Activated CD4-positive, alpha-beta T cell treated with anti-CD3 and anti-CD28 coated beads for 36 hours (primary cell): Measurements from ENCODE around the gene B4GALT7. TPM values are rescaled to one million over a fixed set of nuclear protein-coding genes. Genes with fewer than 3 reads are reported as not detected.
"Not testable (repeated sequence)": the region's sequence is repeated elsewhere in the genome, so short reads cannot be mapped to it uniquely, and the experiment has no call there.

Experiments used
- ATAC-seq: fragments of 200-7000 bp; cut with Tn5 transposase; one replicate; pipeline ENCODE4 v1.10.0; 2021; ENCODE audit warnings: mild to moderate bottlenecking, moderate library complexity
- CTCF ChIA-PET: fragments of 350-600 bp; sonication (Branson Sonifier 250); formaldehyde crosslinking; loops from one replicate; lab custom pipeline; 2021; ENCODE audit warnings: antibody characterized with exemption; lab: Charles Lee
- POLR2A ChIA-PET: fragments of 350-600 bp; sonication (Branson Sonifier 250); formaldehyde crosslinking; loops from one replicate; lab custom pipeline; 2021; ENCODE audit warnings: antibody characterized with exemption, inconsistent platforms; lab: Charles Lee
- DNase-seq: peaks from one replicate; pipeline ENCODE4 v3.0.0-alpha.2; 2020
- H3K27ac Mint-ChIP-seq: one replicate; pipeline ENCODE4 v1.8.0; 2021; ENCODE audit warnings: mixed read lengths
- H3K27me3 Mint-ChIP-seq: one replicate; pipeline ENCODE4 v1.8.0; 2021; ENCODE audit warnings: mixed read lengths
- H3K36me3 Mint-ChIP-seq: one replicate; pipeline ENCODE4 v1.8.0; 2021; ENCODE audit warnings: low read depth, mixed read lengths
- H3K4me1 Mint-ChIP-seq: one replicate; pipeline ENCODE4 v1.8.0; 2021; ENCODE audit warnings: mixed read lengths
- H3K4me3 Mint-ChIP-seq: one replicate; pipeline ENCODE4 v1.8.0; 2021; ENCODE audit warnings: mild to moderate bottlenecking, moderate library complexity, mixed read lengths
- H3K9me3 Mint-ChIP-seq: one replicate; pipeline ENCODE4 v1.8.0; 2021; ENCODE audit warnings: low read depth, mixed read lengths
- intact Hi-C, 2 experiments: fragments of 100-400 bp; cut with DNase I in 1 of 2; cut with micrococcal nuclease in 1 of 2; formaldehyde crosslinking; loops; one replicate each; pipeline versions ENCODE4 v1.14.2 to v1.15.1; 2022 to 2024; cut with DNase I, micrococcal nuclease
- total RNA-seq, 2 experiments: library from RNA; stranded (reverse); gene quantifications; one replicate each; pipeline ENCODE4 v1.2.3, GENCODE V29; 2021

Gene B4GALT7, protein sequence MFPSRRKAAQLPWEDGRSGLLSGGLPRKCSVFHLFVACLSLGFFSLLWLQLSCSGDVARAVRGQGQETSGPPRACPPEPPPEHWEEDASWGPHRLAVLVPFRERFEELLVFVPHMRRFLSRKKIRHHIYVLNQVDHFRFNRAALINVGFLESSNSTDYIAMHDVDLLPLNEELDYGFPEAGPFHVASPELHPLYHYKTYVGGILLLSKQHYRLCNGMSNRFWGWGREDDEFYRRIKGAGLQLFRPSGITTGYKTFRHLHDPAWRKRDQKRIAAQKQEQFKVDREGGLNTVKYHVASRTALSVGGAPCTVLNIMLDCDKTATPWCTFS
- 10 to 100 TPM; 16.3 to 18.1 TPM for total RNA-seq

DNA sequence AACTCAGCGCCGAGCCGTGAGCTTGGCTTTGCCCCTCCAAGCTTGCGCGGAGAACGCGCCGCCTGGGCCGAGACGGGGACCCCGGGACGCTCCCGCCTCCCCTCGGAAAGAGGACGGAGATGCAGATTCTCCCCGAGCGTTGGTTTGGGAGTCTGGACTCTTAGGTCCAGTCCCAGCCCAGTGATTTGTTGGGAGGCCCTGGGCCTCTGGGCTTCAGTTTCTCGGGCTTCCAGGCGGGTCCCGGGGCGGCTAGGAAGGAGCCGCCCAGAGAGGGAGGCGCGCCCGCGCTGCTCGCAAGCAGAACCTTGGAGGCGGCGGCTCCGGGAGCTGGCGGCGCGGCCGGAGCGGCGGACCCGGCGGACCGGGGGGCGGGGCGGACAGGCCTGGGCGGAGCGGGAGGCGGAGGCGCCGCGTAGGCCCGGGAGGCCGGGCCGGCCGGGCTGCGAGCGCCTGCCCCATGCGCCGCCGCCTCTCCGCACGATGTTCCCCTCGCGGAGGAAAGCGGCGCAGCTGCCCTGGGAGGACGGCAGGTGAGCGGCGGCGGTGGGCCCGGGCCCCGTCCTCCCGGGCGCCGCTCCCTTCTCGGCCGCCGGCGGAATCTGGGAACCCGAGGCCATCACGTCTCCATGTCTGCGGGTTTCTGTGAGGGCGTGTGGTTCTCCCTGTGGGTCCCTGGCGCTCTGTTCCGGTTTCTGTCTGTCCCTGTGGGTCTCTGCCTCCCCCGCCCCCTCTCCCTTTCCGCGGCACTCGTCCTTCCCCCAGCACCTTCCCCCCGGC, at the start of gene B4GALT7:
B4GALT7 (plus strand) TSS at position 402 of the 777 bp plus-strand sequence; CDS start at position 481, 79 bp downstream.
- POLR2A ChIA-PET, result interaction anchor here (0.6 to 0.8 kb wide), 3 partner anchors 93 to 464 kb away, joined by 3 to 10 read pairs (median 3); no protein-coding TSS in a partner anchor
- CTCF ChIA-PET, result interaction anchor here (0.8 to 0.9 kb wide), 2 partner anchors 10 to 84 kb away, joined by 3 to 4 read pairs; no protein-coding TSS in a partner anchor
- H3K9me3 Mint-ChIP-seq, result no peaks in the 10 kb centered on the region
- intact Hi-C loops, result loop anchor here (1.0 to 10.0 kb wide), 8 partner anchors 8 to 1565 kb away; partner anchors contain the start of genes FAM193B (in 1 of the 2), HNRNPAB (in 1 of the 2), LMAN2 (in 1 of the 2) and MXD3 (in 1 of the 2)
- peaks cover 28% of the 10 kb centered on the region for H3K4me1 Mint-ChIP-seq
- H3K27me3 Mint-ChIP-seq, result no peaks in the 10 kb centered on the region
- DNase-seq (peak; percentile 92), ATAC-seq (peak; percentile 91)
- H3K36me3 Mint-ChIP-seq, result peaks cover 21% of the 10 kb centered on the region
- peak within 1 kb of the TSS; percentile 93 for H3K4me3 Mint-ChIP-seq
- H3K27ac Mint-ChIP-seq, result peak within 1 kb of the TSS; percentile 89

DNA sequence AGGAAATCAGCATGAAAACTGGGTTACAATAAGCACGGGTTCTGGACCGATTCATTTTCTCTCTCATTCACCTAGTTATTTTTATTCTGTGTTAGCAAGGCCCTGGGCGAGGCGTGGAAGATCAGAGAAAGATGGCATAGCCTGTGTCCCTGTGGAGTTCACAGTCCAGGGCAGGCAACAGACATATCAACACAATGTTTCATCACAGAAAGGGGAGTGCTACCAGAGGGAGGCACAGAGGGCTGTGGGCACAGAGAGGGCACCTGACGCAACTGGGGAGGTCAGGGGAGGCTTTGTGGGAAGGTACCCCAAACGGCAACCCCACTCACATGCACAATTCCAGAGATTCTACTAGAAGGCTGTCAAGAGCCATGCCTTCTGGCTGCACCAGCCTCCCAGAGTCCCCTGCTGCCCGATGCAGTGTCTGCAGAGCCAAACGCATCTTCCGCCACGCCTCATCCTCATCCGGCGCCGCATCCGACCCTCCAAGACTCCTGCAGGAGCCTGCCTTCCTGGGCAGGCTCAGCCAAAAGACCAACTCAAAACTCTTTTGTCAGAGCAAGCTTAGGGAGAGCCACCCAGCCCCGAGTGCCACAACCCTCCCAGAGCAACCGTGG, 47.0 kb upstream of the B4GALT7 start:
- DNase-seq (no peak), ATAC-seq (no peak)
- intact Hi-C loops, result loop anchor here in 1 of 2 experiments (10.0 kb wide), 1 partner anchor 548 kb away; the partner anchor contains the start of gene UIMC1
- ChIA-PET CTCF (interaction anchor here (1.0 kb wide), 2 partner anchors 17 to 29 kb away, joined by 3 to 4 read pairs; no protein-coding TSS in a partner anchor), POLR2A (no interaction called here)
- peaks cover 25% of the 10 kb centered on the region for H3K4me1 Mint-ChIP-seq
- H3K27me3 Mint-ChIP-seq, result no peaks in the 10 kb centered on the region
- H3K27ac Mint-ChIP-seq, result peak overlapping the region; percentile 38
- H3K9me3 Mint-ChIP-seq, result no peaks in the 10 kb centered on the region
- H3K36me3 Mint-ChIP-seq, result peaks cover 13% of the 10 kb centered on the region
- peak overlapping the region; percentile 80 for H3K4me3 Mint-ChIP-seq

DNA sequence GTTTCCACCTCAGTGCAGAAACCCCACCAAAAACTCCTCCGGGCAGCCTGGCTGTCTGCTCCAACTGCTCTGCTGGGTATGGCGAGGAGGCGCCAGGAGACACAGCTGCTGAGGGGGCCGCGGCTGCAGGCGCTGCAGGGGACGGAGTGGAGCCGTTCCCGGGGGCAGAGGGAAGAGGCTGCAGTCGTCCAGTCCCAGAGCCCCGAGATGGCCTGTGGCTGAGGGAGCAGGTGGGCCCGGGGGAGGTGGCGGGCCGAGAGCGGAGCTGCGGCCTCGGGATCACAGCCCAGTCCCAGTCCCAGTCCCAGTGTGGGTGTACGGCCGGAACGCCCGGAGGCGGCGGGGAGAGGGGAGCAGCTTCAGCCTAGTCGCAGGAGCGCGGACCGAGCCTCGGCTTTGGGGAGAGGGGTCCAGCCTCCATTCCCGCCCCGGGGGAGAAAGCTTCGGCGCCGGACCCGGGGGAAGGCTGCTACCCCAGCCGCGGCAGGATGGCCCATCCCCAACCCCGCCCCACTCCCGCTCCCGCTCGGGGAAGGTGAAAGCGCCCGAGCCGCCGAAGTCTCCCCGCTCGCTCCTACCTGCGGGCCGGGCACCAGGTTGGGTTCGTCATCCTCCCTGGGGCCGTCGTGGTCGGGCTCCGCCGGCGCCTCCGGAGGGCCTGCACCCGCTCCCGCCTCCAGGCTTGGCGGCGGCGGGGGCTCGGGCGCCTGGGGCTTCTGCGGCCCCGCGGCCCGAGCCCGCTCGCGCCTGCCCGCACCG, 46.1 kb upstream of the B4GALT7 start:
- ATAC-seq, result peak; percentile 45

DNA sequence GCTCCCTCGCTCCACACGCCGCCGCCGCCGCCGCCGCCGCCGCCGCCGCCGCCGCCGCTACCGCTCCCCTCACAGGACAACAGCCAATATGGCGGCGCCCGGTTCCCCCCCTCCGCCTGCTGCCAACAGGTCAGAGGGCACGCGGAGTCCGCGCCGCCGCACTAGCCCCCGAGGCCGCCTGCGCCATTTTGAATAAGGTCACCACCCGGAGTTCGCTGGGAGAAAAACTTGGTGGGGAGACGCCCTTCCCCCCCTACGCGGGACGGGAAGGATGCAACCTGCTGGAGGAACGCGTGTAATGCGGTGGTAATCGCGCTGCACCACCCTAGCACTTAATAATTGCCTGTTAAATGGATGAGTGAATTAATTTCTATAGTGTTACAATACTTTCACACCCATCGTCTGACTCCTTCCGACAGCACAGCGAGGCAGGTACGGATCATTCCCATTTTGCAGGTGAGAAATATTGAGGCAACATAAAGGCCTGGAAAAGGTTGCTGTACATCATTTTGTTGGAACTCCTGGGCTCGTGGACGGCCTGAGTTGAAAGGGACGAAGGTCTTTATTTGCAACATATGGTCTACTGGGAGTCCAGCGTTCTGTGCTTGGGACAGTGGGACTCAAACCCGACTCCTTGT, 45.3 kb upstream of the B4GALT7 start, which contains the start of gene FAM193B:
FAM193B (minus strand) TSS at position 90 of the 638 bp plus-strand sequence. CDS start 105 bp downstream, outside the sequence.
- POLR2A ChIA-PET, result no interaction called here
- ATAC-seq, result peak; percentile 99
- H3K27ac Mint-ChIP-seq, result peak within 1 kb of the TSS; percentile 66
- H3K9me3 Mint-ChIP-seq, result no peaks in the 10 kb centered on the region
- intact Hi-C loops, result loop anchor here (1.0 to 10.0 kb wide), 6 partner anchors 37 to 550 kb away; partner anchors contain the start of genes TMED9 (in 2 of the 2), B4GALT7 (in 1 of the 2), DDX41 (in 1 of the 2) and LMAN2 (in 1 of the 2)
- H3K27me3 Mint-ChIP-seq, result no peaks in the 10 kb centered on the region
- H3K36me3 Mint-ChIP-seq, result peaks cover 13% of the 10 kb centered on the region
- DNase-seq, result peak; percentile 98
- peak within 1 kb of the TSS; percentile 80 for H3K4me3 Mint-ChIP-seq
- peaks cover 25% of the 10 kb centered on the region for H3K4me1 Mint-ChIP-seq
- CTCF ChIA-PET, result interaction anchor here (0.5 kb wide), 1 partner anchor 138 kb away, joined by 3 read pairs; no protein-coding TSS in a partner anchor

More for the DNA sequence above, 46.1 kb upstream of the B4GALT7 start:
- POLR2A ChIA-PET, result no interaction called here
- DNase-seq, result peak; percentile 66
- H3K27ac Mint-ChIP-seq, result peak overlapping the region; percentile 42
- H3K9me3 Mint-ChIP-seq, result no peaks in the 10 kb centered on the region
- CTCF ChIA-PET, result interaction anchor here (1.0 kb wide), 2 partner anchors 16 to 30 kb away, joined by 3 to 4 read pairs; no protein-coding TSS in a partner anchor
- peak overlapping the region; percentile 80 for H3K4me3 Mint-ChIP-seq
- H3K4me1 Mint-ChIP-seq, result peaks cover 25% of the 10 kb centered on the region
- H3K36me3 Mint-ChIP-seq, result peaks cover 13% of the 10 kb centered on the region
- H3K27me3 Mint-ChIP-seq, result no peaks in the 10 kb centered on the region
- intact Hi-C loops, result loop anchor here (1.0 to 10.0 kb wide), 6 partner anchors 37 to 549 kb away; partner anchors contain the start of genes TMED9 (in 2 of the 2), B4GALT7 (in 1 of the 2), DDX41 (in 1 of the 2) and LMAN2 (in 1 of the 2)

DNA sequence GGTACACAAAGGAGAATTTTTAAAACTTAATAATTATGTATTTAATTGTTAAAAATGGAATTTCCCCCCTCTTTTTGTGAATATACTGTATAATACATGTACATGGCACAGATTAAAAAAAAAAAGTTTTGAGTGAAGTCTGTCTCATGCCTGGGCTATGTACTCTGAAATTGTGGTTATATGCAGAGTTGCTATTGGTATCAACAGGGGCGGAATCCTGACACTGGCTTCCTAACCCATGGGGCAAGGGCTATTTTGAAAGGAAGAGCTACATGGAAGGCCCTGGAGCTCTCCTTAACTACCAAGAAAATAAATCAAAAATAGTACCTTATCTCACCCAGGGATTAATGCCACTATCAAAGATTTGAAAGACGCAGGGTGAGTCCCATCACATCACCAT, 44.7 kb upstream of the B4GALT7 start:
- POLR2A ChIA-PET, result no interaction called here
- intact Hi-C loops, result loop anchor here (2.0 to 10.0 kb wide), 3 partner anchors 38 to 550 kb away; partner anchors contain the start of genes DDX41 (in 1 of the 2), LMAN2 (in 1 of the 2) and UIMC1 (in 1 of the 2)
- H3K9me3 Mint-ChIP-seq, result no peaks in the 10 kb centered on the region

DNA sequence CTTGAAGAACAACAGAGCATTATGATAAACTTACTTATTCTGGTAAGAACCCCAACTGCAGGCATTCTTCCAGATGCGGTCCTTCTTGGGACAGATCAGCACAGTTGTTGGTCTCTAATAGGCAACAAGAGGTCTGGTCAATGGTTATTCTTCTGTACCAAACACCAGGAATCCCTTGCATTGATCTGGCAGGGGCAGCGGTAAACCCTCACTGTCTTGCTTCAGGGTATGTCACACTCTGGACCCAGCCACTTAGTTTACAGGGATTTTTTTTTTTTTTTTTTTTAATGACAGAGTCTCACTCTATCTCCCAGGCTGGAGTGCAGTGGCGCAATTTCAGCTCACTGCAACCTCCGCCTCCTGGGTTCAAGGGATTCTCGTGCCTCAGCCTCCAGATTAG, 44.3 kb upstream of the B4GALT7 start:
- intact Hi-C loops, result loop anchor here (2.0 to 10.0 kb wide), 3 partner anchors 39 to 551 kb away; partner anchors contain the start of genes DDX41 (in 1 of the 2), LMAN2 (in 1 of the 2) and UIMC1 (in 1 of the 2)
- Mint-ChIP-seq H3K4me1 (peaks cover 22% of the 10 kb centered on the region), H3K9me3 (no peaks in the 10 kb centered on the region), H3K27me3 (no peaks in the 10 kb centered on the region), H3K36me3 (peaks cover 13% of the 10 kb centered on the region), H3K4me3 (peak overlapping the region; percentile 80), H3K27ac (no peak overlapping the region)
- CTCF ChIA-PET, result interaction anchor here (0.6 to 1.6 kb wide), 3 partner anchors 12 to 1078 kb away, joined by 3 read pairs; no protein-coding TSS in a partner anchor
- ATAC-seq (no peak), DNase-seq (no peak)
- POLR2A ChIA-PET, result no interaction called here

More for the DNA sequence above, 44.7 kb upstream of the B4GALT7 start:
- ATAC-seq (no peak), DNase-seq (no peak)
- Mint-ChIP-seq H3K36me3 (peaks cover 13% of the 10 kb centered on the region), H3K27ac (peak overlapping the region; percentile 66), H3K4me3 (peak overlapping the region; percentile 80), H3K4me1 (peaks cover 24% of the 10 kb centered on the region), H3K27me3 (no peaks in the 10 kb centered on the region)
- CTCF ChIA-PET, result interaction anchor here (0.5 to 1.6 kb wide), 4 partner anchors 12 to 1078 kb away, joined by 3 read pairs; no protein-coding TSS in a partner anchor

DNA sequence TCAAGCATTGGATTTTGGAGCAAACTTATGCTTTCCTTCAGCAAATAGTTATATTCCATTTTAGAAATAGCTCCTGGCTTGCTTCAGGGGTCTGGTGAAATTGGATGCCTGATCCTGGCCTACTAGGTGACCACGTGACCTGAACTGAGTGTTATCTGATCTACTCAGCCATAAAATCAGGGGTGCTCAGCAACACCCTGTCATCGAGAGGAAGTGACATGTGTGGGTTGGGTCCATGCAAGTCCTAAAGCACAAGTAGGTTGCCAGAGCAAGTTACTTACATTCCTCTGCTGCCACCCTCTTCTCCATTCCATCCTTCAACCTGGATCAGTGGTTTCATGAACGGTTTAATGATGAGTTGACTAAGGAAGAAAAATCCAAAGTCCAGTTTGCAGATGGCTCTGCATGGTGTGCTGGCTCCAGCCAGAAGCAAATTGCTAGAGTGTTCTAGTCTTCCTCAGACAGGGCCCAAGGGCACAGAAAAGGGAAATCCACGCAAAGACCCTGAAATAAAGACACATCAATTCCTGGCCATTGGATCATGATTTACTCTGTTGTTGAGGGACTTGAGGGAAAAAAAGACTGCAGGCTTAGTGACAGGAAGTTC, 42.8 kb upstream of the B4GALT7 start:
- POLR2A ChIA-PET, result no interaction called here
- intact Hi-C loops, result loop anchor here in 1 of 2 experiments (10.0 kb wide), 1 partner anchor 552 kb away; the partner anchor contains the start of gene UIMC1
- Mint-ChIP-seq H3K4me3 (no peak overlapping the region), H3K27ac (no peak overlapping the region), H3K27me3 (no peaks in the 10 kb centered on the region), H3K36me3 (peaks cover 8% of the 10 kb centered on the region), H3K4me1 (peaks cover 19% of the 10 kb centered on the region), H3K9me3 (no peaks in the 10 kb centered on the region)
- ATAC-seq (no peak), DNase-seq (no peak)
- CTCF ChIA-PET, result interaction anchor here (0.6 to 1.6 kb wide), 3 partner anchors 12 to 56 kb away, joined by 3 to 4 read pairs (median 3); no protein-coding TSS in a partner anchor

DNA sequence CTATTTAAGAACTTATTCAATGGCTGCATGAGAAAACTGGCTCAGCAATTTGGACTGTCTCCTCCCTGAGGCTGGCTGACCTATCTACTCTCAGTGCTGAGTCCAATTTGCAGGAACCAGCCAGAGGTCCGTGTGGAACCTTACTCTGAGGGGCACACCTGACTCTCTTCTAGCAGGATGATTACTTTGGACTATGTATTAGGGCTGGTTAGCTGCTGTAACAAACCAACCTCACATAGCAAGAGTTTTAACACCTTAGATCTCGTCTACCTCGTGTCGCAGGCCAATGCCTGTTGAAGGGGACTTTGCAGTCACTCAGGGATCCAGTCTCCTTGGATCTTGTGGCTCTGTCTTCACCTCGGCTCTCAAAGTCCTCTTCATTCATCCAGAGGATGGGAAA, 42.1 kb upstream of the B4GALT7 start:
- no peaks in the 10 kb centered on the region for H3K27me3 Mint-ChIP-seq
- CTCF ChIA-PET, result interaction anchor here (0.7 to 1.6 kb wide), 3 partner anchors 12 to 421 kb away, joined by 3 to 4 read pairs (median 3); no protein-coding TSS in a partner anchor

DNA sequence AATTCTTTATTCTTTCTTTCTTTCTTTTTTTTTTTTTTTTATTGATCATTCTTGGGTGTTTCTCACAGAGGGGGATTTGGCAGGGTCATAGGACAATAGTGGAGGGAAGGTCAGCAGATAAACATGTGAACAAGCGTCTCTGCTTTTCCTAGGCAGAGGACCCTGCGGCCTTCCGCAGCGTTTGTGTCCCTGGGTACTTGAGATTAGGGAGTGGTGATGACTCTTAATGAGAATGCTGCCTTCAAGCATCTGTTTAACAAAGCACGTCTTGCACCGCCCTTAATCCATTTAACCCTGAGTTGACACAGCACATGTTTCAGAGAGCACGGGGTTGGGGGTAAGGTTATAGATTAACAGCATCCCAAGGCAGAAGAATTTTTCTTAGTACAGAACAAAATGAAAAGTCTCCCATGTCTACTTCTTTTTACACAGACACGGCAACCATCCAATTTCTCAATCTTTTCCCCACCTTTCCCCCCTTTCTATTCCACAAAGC, 40.4 kb upstream of the B4GALT7 start:
- H3K9me3 Mint-ChIP-seq, H3K27ac Mint-ChIP-seq, H3K27me3 Mint-ChIP-seq, ATAC-seq, H3K36me3 Mint-ChIP-seq, H3K4me1 Mint-ChIP-seq, H3K4me3 Mint-ChIP-seq, POLR2A ChIA-PET, DNase-seq: not testable (repeated sequence)
- CTCF ChIA-PET, result interaction anchor here (0.8 kb wide), 1 partner anchor 14 kb away, joined by 3 read pairs; no protein-coding TSS in a partner anchor
- intact Hi-C loops, result loop anchor here in 1 of 2 experiments (10.0 kb wide), 1 partner anchor 555 kb away; the partner anchor contains the start of gene UIMC1

More for the DNA sequence above, 42.1 kb upstream of the B4GALT7 start:
- Mint-ChIP-seq H3K36me3 (peaks cover 5% of the 10 kb centered on the region), H3K27ac (no peak overlapping the region), H3K4me3 (no peak overlapping the region), H3K9me3 (no peaks in the 10 kb centered on the region), H3K4me1 (peaks cover 13% of the 10 kb centered on the region)
- ATAC-seq (no peak), DNase-seq (no peak)
- intact Hi-C loops, result loop anchor here in 1 of 2 experiments (10.0 kb wide), 1 partner anchor 553 kb away; the partner anchor contains the start of gene UIMC1
- POLR2A ChIA-PET, result no interaction called here
